ENCODE measurements around the gene ELL.

ELL gene

GRCh38 chr19:18515959-18516358, 5.9 kb downstream of the ELL start:
- Histone ChIP-seq H3K4me3 (IDR thresholded peaks at IDR 0.05; ENCODE audit: insufficient read depth, low read depth, low read length) (no peak overlapping the region), H3K4me2 (no peak overlapping the region), H3K9ac (no peak overlapping the region), H3K4me1 (ENCODE audit: low read depth, poor library complexity, severe bottlenecking) (peaks cover 54% of the 10 kb centered on the region), H3K36me3 (ENCODE audit: insufficient read depth) (no peaks in the 10 kb centered on the region), H3K27me3 (ENCODE audit: insufficient read depth, low read depth) (no peaks in the 10 kb centered on the region), H3K79me2 (ENCODE audit: insufficient read depth, low read depth) (peaks cover 98% of the 10 kb centered on the region), H2AFZ (ENCODE audit: low read depth) (no peak overlapping the region), H4K20me1 (ENCODE audit: insufficient read depth) (peaks cover 62% of the 10 kb centered on the region), H3K27ac (no peak overlapping the region)
- no peak for TF ChIP-seq CTCF (conservative IDR thresholded peaks at IDR 0.05; ENCODE audit: low read depth, low read length)

GRCh38 chr19:18514800-18515682, 6.8 kb downstream of the ELL start:
- Histone ChIP-seq H3K79me2 (ENCODE audit: insufficient read depth, low read depth) (peaks cover 100% of the 10 kb centered on the region), H2AFZ (ENCODE audit: low read depth) (no peak overlapping the region), H3K36me3 (ENCODE audit: insufficient read depth) (no peaks in the 10 kb centered on the region), H3K9ac (no peak overlapping the region), H3K27me3 (ENCODE audit: insufficient read depth, low read depth) (no peaks in the 10 kb centered on the region), H3K4me3 (IDR thresholded peaks at IDR 0.05; ENCODE audit: insufficient read depth, low read depth, low read length) (no peak overlapping the region), H3K4me1 (ENCODE audit: low read depth, poor library complexity, severe bottlenecking) (peaks cover 62% of the 10 kb centered on the region), H3K27ac (no peak overlapping the region; the same call in 1 of the 2 replicates), H4K20me1 (ENCODE audit: insufficient read depth) (peaks cover 69% of the 10 kb centered on the region), H3K4me2 (peak overlapping the region; percentile 3; the same call in 1 of the 2 replicates)
- no peak for TF ChIP-seq CTCF (conservative IDR thresholded peaks at IDR 0.05; ENCODE audit: low read depth, low read length)

- H4K20me1 ChIP-seq (ENCODE audit: insufficient read depth), result peaks cover 71% of the 10 kb centered on the region
- H3K79me2 ChIP-seq (ENCODE audit: insufficient read depth, low read depth), result peaks cover 100% of the 10 kb centered on the region
- no peak overlapping the region for H3K4me3 ChIP-seq (IDR thresholded peaks at IDR 0.05; ENCODE audit: insufficient read depth, low read depth, low read length)
These were observed 8.0 kb downstream of the ELL start for GRCh38 chr19:18513868-18514267.

GRCh38 chr19:18510216-18510615, 11.7 kb downstream of the ELL start:
- Histone ChIP-seq H3K4me2 (no peak overlapping the region), H4K20me1 (ENCODE audit: insufficient read depth) (peaks cover 75% of the 10 kb centered on the region), H3K27ac (no peak overlapping the region), H3K4me3 (IDR thresholded peaks at IDR 0.05; ENCODE audit: insufficient read depth, low read depth, low read length) (no peak overlapping the region), H3K79me2 (ENCODE audit: insufficient read depth, low read depth) (peaks cover 100% of the 10 kb centered on the region), H2AFZ (ENCODE audit: low read depth) (no peak overlapping the region), H3K4me1 (ENCODE audit: low read depth, poor library complexity, severe bottlenecking) (peaks cover 45% of the 10 kb centered on the region), H3K36me3 (ENCODE audit: insufficient read depth) (no peaks in the 10 kb centered on the region), H3K27me3 (ENCODE audit: insufficient read depth, low read depth) (no peaks in the 10 kb centered on the region), H3K9ac (no peak overlapping the region)
- TF ChIP-seq CTCF (conservative IDR thresholded peaks at IDR 0.05; ENCODE audit: low read depth, low read length), result no peak

More at GRCh38 chr19:18513868-18514267, 8.0 kb downstream of the ELL start:
- H3K4me1 ChIP-seq (ENCODE audit: low read depth, poor library complexity, severe bottlenecking), result peaks cover 53% of the 10 kb centered on the region
- H3K36me3 ChIP-seq (ENCODE audit: insufficient read depth), result no peaks in the 10 kb centered on the region
- no peak for TF ChIP-seq CTCF (conservative IDR thresholded peaks at IDR 0.05; ENCODE audit: low read depth, low read length)
- H2AFZ ChIP-seq (ENCODE audit: low read depth), result no peak overlapping the region
- H3K4me2 ChIP-seq, result no peak overlapping the region
- H3K27ac ChIP-seq, result no peak overlapping the region
- no peak overlapping the region for H3K9ac ChIP-seq
- H3K27me3 ChIP-seq (ENCODE audit: insufficient read depth, low read depth), result no peaks in the 10 kb centered on the region
